Bronchus fibroblast of lung (primary cell): ENCODE measurements around the gene CNTF. TPM values are rescaled to one million over a fixed set of nuclear protein-coding genes. Genes with fewer than 3 reads are reported as not detected.

ENCODE experiments used
- total RNA-seq: library from RNA; depleted of rRNA; stranded (reverse); fragments of >200 nt; gene quantifications from 2 replicates; pipeline ENCODE4 v1.2.3, GENCODE V29; 2015

The CNTF gene, protein sequence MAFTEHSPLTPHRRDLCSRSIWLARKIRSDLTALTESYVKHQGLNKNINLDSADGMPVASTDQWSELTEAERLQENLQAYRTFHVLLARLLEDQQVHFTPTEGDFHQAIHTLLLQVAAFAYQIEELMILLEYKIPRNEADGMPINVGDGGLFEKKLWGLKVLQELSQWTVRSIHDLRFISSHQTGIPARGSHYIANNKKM
- 0.34 and 0.59 TPM in 2 replicates for total RNA-seq

DNA sequence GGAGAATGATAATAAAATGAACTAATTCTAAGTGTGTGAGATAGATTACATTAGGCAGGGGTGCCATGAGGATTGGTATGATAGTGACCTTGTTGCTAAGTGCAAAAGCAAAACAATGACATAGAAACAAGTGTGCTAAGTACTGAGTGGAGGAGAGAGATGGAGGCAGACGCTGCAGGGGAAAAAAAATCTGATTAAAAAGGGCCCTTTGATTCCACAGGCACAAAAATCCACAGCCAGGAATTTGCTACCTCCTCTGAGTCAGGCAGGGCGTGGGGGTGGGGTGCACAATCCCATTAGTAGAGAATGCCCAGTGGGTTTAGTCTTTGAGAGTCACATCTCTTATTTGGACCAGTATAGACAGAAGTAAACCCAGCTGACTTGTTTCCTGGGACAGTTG, at the start of gene CNTF:
Gene CNTF, plus strand, starts transcription at position 322 of the 400 bp plus-strand sequence. CDS start 88 bp downstream, outside the sequence.

DNA sequence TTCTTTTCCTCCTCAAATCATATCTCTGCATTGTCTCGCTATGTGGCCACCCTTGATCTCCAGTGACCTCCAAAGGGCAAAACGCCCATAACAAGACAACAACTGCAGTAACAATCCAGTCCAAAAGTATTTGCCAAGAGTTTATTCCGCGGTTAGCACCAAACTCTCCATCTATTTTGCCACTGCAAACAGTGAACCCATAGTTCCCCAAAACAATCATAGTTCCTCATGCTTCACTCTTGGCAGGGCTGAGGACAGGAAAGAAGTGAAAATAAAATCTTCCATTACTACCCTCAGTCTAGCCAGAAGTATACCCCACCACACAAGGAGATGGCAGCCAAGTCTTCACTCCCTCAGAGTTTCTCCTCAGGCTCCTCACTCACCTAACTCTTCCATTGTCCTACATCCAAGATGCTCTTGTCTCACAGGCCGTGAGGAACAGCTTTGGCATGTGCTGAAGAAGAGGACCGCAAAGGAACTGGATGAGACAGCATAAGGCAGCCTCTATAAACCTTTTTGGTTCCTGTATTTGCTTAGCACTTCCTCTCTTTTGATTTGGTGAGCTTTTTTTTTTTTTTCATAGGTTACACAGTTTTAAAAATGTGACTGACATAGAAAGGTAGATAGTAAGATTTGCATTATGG, 47.0 kb upstream of the CNTF start, which contains the start of gene LPXN:
Gene LPXN, minus strand, starts transcription at position 480 of the 644 bp plus-strand sequence. Its CDS starts 84 bp downstream, at position 396.

DNA sequence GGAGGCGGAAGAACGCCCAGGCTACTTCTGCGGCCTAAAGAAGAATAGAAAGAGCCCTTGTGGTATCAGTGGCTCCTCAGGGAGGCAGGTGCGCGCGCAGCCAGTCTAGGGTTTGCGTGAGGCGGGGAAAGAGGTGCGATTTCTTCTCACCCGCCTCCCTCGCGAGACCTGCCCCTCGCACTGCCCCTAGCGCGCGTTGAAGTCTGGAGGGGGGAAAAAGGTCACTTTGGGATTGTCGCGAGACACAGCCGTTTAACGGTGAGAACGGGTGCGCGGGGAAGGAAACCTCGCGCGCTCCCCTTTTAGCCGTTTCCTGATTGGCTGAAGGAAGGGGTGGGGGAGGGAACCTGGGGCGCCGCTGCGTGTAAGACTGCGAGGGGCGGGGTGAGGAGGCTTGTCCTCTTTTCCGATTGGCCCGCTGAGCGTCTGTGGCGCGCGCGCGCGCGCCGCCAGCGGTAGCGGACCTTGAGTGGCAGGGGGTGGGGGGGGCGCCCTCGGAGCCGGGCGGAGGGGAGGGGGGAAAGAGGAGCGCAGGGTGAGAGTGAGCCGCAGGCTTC, 43.8 kb upstream of the CNTF start, which contains the start of gene ZFP91:
Gene ZFP91, plus strand, starts transcription at position 429 of the 557 bp plus-strand sequence. CDS start 219 bp downstream, outside the sequence.

Other genes starting within 250 kb of the CNTF start
- not detected in 2 replicates for gene OR5B3, start 215.8 kb upstream of the CNTF start, total RNA-seq
- not detected in 2 replicates for gene OR5B2, start 194.5 kb upstream of the CNTF start, total RNA-seq
- not detected in 2 replicates for gene OR5B12, start 180.4 kb upstream of the CNTF start, total RNA-seq
- gene OR5B21, start 114.6 kb upstream of the CNTF start, total RNA-seq = not detected in 2 replicates
- gene LPXN, start 46.8 kb upstream of the CNTF start, total RNA-seq = 6.1 and 6.4 TPM in 2 replicates
- gene ZFP91, start 43.6 kb upstream of the CNTF start, total RNA-seq = 24.2 and 30.3 TPM in 2 replicates
- gene GLYAT, start 109.3 kb downstream of the CNTF start, total RNA-seq = not detected in 2 replicates
- gene GLYATL2, start 222.0 kb downstream of the CNTF start, total RNA-seq = 0.74 and 1.3 TPM in 2 replicates